Activated gamma-delta T cell (primary cell): ENCODE measurements around the gene STYXL1.

Experiments used
- DNase-seq: peaks from one replicate; lab custom pipeline; 2025; lab: John Stamatoyannopoulos, UW

STYXL1 gene

GRCh38 chr7:75992083-75992755, 55.6 kb downstream of the STYXL1 start:
- DNase-seq: no peak

GRCh38 chr7:75991531-75992082, 56.2 kb downstream of the STYXL1 start:
- no peak for DNase-seq

- no peak for DNase-seq
Observed at GRCh38 chr7:75989500-75990388, 58.1 kb downstream of the STYXL1 start.

DNA sequence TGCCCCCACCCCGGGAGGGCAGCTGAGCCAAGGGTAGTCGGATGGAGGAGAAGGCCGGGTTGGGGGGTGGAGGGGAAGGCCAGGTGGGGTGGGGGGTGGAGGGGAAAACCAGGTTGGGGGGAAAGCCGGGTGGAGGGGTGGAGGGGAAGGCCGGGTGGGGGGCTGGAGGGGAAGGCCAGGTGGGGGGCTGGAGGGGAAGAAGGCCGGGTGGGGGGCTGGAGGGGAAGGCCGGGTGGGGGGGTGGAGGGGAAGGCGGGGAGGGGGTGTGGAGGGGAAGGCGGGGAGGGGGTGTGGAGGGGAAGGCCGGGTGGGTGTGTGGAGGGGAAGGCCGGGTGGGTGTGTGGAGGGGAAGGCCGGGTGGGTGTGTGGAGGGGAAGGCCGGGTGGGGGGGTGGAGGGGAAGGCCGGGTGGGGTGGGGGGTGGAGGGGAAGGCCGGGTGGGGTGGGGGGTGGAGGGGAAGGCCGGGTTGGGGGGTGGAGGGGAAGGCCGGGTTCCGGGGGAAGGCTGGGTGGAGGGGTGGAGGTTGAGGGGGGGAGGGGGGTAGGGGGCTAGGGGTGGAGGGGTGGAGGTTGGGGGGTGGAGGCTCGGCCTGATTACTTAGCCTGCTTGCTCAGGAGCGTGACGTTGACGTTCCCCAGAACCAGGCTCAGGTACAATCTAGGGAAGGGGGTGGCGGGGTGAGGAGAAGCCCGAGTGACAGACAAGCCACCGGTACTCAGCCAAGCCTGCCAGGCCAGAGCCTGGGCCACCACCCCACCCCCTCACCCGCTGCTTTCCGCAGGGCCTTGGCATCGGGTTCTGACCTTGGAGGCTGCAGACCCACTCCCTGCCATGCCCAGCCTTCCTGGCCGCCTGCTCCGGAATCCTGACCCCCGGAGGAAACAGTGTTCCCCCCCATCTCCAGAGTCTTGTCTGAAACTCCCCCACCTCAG, 59.0 kb downstream of the STYXL1 start:
- DNase-seq: no peak

- DNase-seq: no peak
Observed at GRCh38 chr7:75987805-75988567, 59.8 kb downstream of the STYXL1 start.

- no peak for DNase-seq
Observed at GRCh38 chr7:75987026-75987804, 60.6 kb downstream of the STYXL1 start.

DNA sequence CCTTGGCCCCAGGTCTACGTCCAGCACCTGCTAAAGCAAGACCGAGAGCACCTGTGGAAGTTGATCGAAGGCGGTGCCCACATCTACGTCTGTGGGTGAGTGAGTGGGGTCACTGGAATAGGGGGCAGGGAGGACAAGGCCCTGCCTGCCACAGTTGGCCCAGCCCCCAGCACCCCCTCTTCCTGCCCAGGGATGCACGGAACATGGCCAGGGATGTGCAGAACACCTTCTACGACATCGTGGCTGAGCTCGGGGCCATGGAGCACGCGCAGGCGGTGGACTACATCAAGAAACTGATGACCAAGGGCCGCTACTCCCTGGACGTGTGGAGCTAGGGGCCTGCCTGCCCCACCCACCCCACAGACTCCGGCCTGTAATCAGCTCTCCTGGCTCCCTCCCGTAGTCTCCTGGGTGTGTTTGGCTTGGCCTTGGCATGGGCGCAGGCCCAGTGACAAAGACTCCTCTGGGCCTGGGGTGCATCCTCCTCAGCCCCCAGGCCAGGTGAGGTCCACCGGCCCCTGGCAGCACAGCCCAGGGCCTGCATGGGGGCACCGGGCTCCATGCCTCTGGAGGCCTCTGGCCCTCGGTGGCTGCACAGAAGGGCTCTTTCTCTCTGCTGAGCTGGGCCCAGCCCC, 61.5 kb downstream of the STYXL1 start:
- DNase-seq: no peak

DNA sequence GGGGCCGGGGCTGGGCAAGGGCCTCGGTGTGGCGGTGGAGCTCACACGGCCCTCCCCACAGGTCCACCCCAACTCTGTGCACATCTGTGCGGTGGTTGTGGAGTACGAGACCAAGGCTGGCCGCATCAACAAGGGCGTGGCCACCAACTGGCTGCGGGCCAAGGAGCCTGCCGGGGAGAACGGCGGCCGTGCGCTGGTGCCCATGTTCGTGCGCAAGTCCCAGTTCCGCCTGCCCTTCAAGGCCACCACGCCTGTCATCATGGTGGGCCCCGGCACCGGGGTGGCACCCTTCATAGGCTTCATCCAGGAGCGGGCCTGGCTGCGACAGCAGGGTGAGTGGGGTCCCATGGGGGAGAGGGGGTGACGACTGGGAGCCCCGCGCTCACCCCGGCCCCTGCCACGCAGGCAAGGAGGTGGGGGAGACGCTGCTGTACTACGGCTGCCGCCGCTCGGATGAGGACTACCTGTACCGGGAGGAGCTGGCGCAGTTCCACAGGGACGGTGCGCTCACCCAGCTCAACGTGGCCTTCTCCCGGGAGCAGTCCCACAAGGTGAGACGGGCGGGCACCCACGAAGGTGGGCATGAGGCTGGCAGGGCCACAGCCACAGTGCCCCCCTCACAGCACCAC, 62.2 kb downstream of the STYXL1 start:
- no peak for DNase-seq

- DNase-seq: no peak
Observed at GRCh38 chr7:75985009-75985517, 62.7 kb downstream of the STYXL1 start.

GRCh38 chr7:75984130-75985008, 63.4 kb downstream of the STYXL1 start:
- no peak for DNase-seq

- DNase-seq: no peak
Observed at GRCh38 chr7:75983471-75984129, 64.2 kb downstream of the STYXL1 start.

- no peak for DNase-seq
Observed at GRCh38 chr7:75982306-75983064, 65.3 kb downstream of the STYXL1 start.

GRCh38 chr7:75981453-75982305, 66.1 kb downstream of the STYXL1 start:
- DNase-seq: no peak

DNA sequence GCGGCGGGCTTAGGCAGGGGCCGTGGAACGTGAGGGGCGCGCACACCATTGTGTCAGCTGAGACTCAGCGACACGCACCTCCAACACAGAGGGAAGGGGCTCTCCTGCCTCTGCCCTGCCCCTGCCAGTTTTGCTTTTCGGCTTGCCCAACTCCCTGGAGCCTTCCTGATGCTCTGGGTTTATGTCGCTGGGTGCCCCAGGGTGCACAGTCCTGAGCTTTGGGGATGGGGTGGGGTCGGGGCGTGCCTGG, 66.7 kb downstream of the STYXL1 start:
- DNase-seq: no peak

DNA sequence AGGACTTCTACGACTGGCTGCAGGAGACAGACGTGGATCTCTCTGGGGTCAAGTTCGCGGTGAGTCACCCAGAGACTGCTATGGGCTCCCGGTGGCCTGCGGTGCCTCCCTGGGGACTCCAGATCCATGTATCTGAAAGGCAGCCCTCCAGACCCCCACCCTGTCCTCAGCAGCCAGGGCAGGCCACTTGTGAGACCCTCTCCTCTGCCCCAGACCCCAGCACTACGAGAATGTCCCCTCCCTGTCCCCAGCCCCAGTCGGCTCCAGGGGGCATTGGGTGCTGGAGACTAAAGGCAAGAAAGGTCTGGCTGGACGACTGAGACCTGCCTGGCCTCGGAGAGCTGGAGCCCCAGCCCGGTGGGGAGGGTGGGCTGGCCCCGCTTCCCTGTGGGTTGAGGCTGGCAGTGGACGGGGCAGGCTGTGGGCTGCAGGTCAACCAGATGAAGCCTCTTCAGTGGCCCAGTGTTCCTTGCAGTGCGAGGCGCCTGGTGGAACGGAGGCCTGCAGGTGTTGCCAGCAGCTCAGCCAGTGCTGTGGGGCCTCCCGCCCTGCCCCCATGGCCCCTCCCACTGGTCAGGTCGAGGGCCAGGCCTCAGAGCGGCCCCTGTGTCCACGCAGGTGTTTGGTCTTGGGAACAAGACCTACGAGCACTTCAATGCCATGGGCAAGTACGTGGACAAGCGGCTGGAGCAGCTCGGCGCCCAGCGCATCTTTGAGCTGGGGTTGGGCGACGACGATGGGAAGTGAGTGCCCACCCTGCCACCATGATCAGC, 67.2 kb downstream of the STYXL1 start:
- DNase-seq: no peak
